H9 (cell line): ENCODE results near the gene WWC1. TPM values are rescaled to one million over a fixed set of nuclear protein-coding genes. Genes with fewer than 3 reads are reported as not detected.

Experiments
- DNase-seq: peaks from one replicate; pipeline ENCODE4 v3.0.0-alpha.2; 2017
- H2AFZ ChIP-seq: one replicate; pipeline ENCODE4 v1.6.1; 2013; ENCODE audit warnings: mild to moderate bottlenecking, low read length, control low read depth, moderate library complexity
- H2AK5ac ChIP-seq: 2 replicates; pipeline ENCODE4 v1.6.1; 2013; ENCODE audit warnings: low read length, control low read depth, mixed read lengths; ENCODE audit not compliant: insufficient read length
- H2BK120ac ChIP-seq: one replicate; pipeline ENCODE4 v1.6.1; 2013; ENCODE audit warnings: low read depth, mild to moderate bottlenecking, low read length, control low read depth, inconsistent platforms; ENCODE audit not compliant: poor library complexity, severe bottlenecking
- H2BK12ac ChIP-seq: 2 replicates; pipeline ENCODE4 v1.6.1; 2013; ENCODE audit warnings: low read length, control low read depth, mixed read lengths, low read depth; ENCODE audit not compliant: insufficient read length
- H2BK15ac ChIP-seq: 2 replicates; pipeline ENCODE4 v1.6.1; 2013; ENCODE audit warnings: low read depth, low read length, control low read depth
- H2BK20ac ChIP-seq: one replicate; pipeline ENCODE4 v1.6.1; 2013; ENCODE audit warnings: low read depth, mild to moderate bottlenecking, low read length, control low read depth, inconsistent platforms; ENCODE audit not compliant: poor library complexity, severe bottlenecking
- H2BK5ac ChIP-seq: 2 replicates; pipeline ENCODE4 v1.6.1; 2013; ENCODE audit warnings: low read length, control low read depth, mixed read lengths; ENCODE audit not compliant: insufficient read length
- H3K14ac ChIP-seq: 2 replicates; pipeline ENCODE4 v1.6.1; 2013; ENCODE audit warnings: low read length, control low read depth; ENCODE audit not compliant: insufficient read depth
- H3K18ac ChIP-seq: 2 replicates; pipeline ENCODE4 v1.6.1; 2013; ENCODE audit warnings: low read depth, mild to moderate bottlenecking, mixed read lengths, low read length, control low read depth; ENCODE audit not compliant: insufficient read length
- H3K23ac ChIP-seq: 2 replicates; pipeline ENCODE4 v1.6.1; 2013; ENCODE audit warnings: low read length, control low read depth, mixed read lengths, low read depth; ENCODE audit not compliant: insufficient read length
- H3K23me2 ChIP-seq: 2 replicates; pipeline ENCODE4 v1.6.1; 2013; ENCODE audit warnings: low read depth, mild to moderate bottlenecking, mixed read lengths, low read length, control low read depth; ENCODE audit not compliant: insufficient read length, poor library complexity, severe bottlenecking
- H3K27ac ChIP-seq: 2 replicates; pipeline ENCODE4 v1.5.1; 2013; ENCODE audit warnings: low read length, control low read depth, mixed read lengths, low read depth; ENCODE audit not compliant: insufficient read length
- H3K27me3 ChIP-seq: 2 replicates; pipeline ENCODE4 v1.6.1; 2013; ENCODE audit warnings: low read length, control low read depth, inconsistent platforms; ENCODE audit not compliant: insufficient read depth
- H3K4ac ChIP-seq: 2 replicates; pipeline ENCODE4 v1.6.1; 2013; ENCODE audit warnings: low read depth, mild to moderate bottlenecking, control low read depth, inconsistent platforms, low read length, moderate library complexity
- H3K4me1 ChIP-seq: 2 replicates; pipeline ENCODE4 v1.6.1; 2013; ENCODE audit warnings: low read length, control low read depth, inconsistent platforms; ENCODE audit not compliant: insufficient read depth
- H3K4me2 ChIP-seq: 2 replicates; pipeline ENCODE4 v1.6.1; 2013; ENCODE audit warnings: low read length, control low read depth, mixed read lengths; ENCODE audit not compliant: insufficient read length, insufficient read depth
- H3K56ac ChIP-seq: 2 replicates; pipeline ENCODE4 v1.6.1; 2013; ENCODE audit warnings: low read depth, mild to moderate bottlenecking, mixed read lengths, low read length, control low read depth; ENCODE audit not compliant: insufficient read length
- H3K79me1 ChIP-seq: 2 replicates; pipeline ENCODE4 v1.6.1; 2013; ENCODE audit warnings: low read depth, mild to moderate bottlenecking, moderate library complexity, low read length, control low read depth, inconsistent platforms; ENCODE audit not compliant: insufficient read depth, poor library complexity, severe bottlenecking
- H3K79me2 ChIP-seq: 2 replicates; pipeline ENCODE4 v1.6.1; 2013; ENCODE audit warnings: low read length, control low read depth, inconsistent platforms; ENCODE audit not compliant: insufficient read depth
- H3K9ac ChIP-seq: 2 replicates; pipeline ENCODE4 v1.6.1; 2013; ENCODE audit warnings: low read length, control low read depth, mixed read lengths; ENCODE audit not compliant: insufficient read length; ENCODE audit errors: extremely low read depth
- H3K9me3 ChIP-seq: one replicate; pipeline ENCODE4 v1.6.1; 2013; ENCODE audit warnings: low read depth, low read length, inconsistent platforms; ENCODE audit not compliant: control insufficient read depth
- H3T11ph ChIP-seq: one replicate; pipeline ENCODE4 v1.6.1; 2013; ENCODE audit warnings: mild to moderate bottlenecking, low read length, control low read depth, inconsistent platforms
- H4K20me1 ChIP-seq: one replicate; pipeline ENCODE4 v1.6.1; 2013; ENCODE audit not compliant: control insufficient read depth, insufficient read length, insufficient read depth
- H4K5ac ChIP-seq: 2 replicates; pipeline ENCODE4 v1.6.1; 2013; ENCODE audit warnings: low read depth, mild to moderate bottlenecking, mixed read lengths, low read length, control low read depth; ENCODE audit not compliant: insufficient read length
- H4K8ac ChIP-seq: replicated peaks from 2 replicates; pipeline ENCODE4 v1.6.1; 2013; ENCODE audit warnings: low read length, control low read depth, mixed read lengths, low read depth; ENCODE audit not compliant: insufficient read length
- H4K91ac ChIP-seq: 2 replicates; pipeline ENCODE4 v1.6.1; 2013; ENCODE audit warnings: low read depth, mild to moderate bottlenecking, moderate library complexity, mixed read lengths, low read length, control low read depth; ENCODE audit not compliant: insufficient read length
- H3K27ac Mint-ChIP-seq, 3 experiments: 2 replicates in 2 of 3; 3 replicates in 1 of 3; pipeline ENCODE4 v1.8.0; 2020 to 2021; ENCODE audit warnings: mixed read lengths in 3 of 3, mild to moderate bottlenecking in 1 of 3, moderate library complexity in 1 of 3
- H3K27me3 Mint-ChIP-seq: 2 replicates; pipeline ENCODE4 v1.8.0; 2021; ENCODE audit warnings: low read depth, mild to moderate bottlenecking, moderate library complexity, mixed read lengths
- H3K36me3 Mint-ChIP-seq, 3 experiments: 2 replicates in 2 of 3; 3 replicates in 1 of 3; pipeline ENCODE4 v1.8.0; 2020 to 2021; ENCODE audit warnings: low read depth in 3 of 3, mixed read lengths in 3 of 3; ENCODE audit not compliant: insufficient read depth in 1 of 3
- H3K4me1 Mint-ChIP-seq, 2 experiments: 2 replicates each; pipeline ENCODE4 v1.8.0; 2020; ENCODE audit warnings: mixed read lengths in 2 of 2
- H3K4me3 Mint-ChIP-seq, 2 experiments: 2 replicates in 1 of 2; 3 replicates in 1 of 2; pipeline ENCODE4 v1.8.0; 2020 to 2021; ENCODE audit warnings: mild to moderate bottlenecking in 2 of 2, mixed read lengths in 2 of 2, moderate library complexity in 1 of 2
- H3K9me3 Mint-ChIP-seq, 2 experiments: 2 replicates in 1 of 2; 3 replicates in 1 of 2; pipeline ENCODE4 v1.8.0; 2020; ENCODE audit warnings: mild to moderate bottlenecking in 2 of 2, mixed read lengths in 2 of 2, moderate library complexity in 1 of 2
- CTCF ChIP-seq: fragments of 200-600 bp; sonication (generic); conservative IDR thresholded peaks from 3 replicates; pipeline ENCODE4 v1.8.0; 2021; ENCODE audit warnings: antibody characterized with exemption, mild to moderate bottlenecking
- WGBS: extraction: QIAGEN DNeasy Blood & Tissue Kit; methylation state at CpG from one replicate; pipeline ENCODE4 v1.1.7; 2013; ENCODE audit warnings: missing lambda C conversion rate, low lambda C conversion rate, mixed read lengths; ENCODE audit not compliant: insufficient read length; ENCODE audit errors: extremely low coverage; 5-methylcytosine and 5-hydroxymethylcytosine counted together
- total RNA-seq: library from RNA; stranded (reverse); gene quantifications from 2 replicates; pipeline ENCODE4 v1.2.1, GENCODE V29; 2021

WWC1 gene
- total RNA-seq, 1 experiment from 2014 or later, result 28.2 TPM

GRCh38 chr5:168457542-168457941 is 166.1 kb downstream of the WWC1 start:
- Histone ChIP-seq H3K4ac (no peak overlapping the region), H2BK15ac (no peak overlapping the region), H2AFZ (no peak overlapping the region), H3K4me2 (no peak overlapping the region), H3K9me3 (no peaks in the 10 kb centered on the region), H2BK5ac (no peak overlapping the region), H4K91ac (no peak overlapping the region), H3K23ac (no peak overlapping the region), H3K79me2 (no peaks in the 10 kb centered on the region), H3K27ac (no peak overlapping the region), H3K4me1 (no peaks in the 10 kb centered on the region), H2AK5ac (no peak overlapping the region), H4K5ac (no peak overlapping the region), H4K20me1 (no peaks in the 10 kb centered on the region), H3K18ac (no peak overlapping the region), H3K56ac (no peak overlapping the region), H2BK20ac (no peak overlapping the region), H3K9ac (no peak overlapping the region), H3T11ph (no peak overlapping the region), H2BK12ac (no peak overlapping the region), H3K14ac (no peak overlapping the region), H3K23me2 (no peaks in the 10 kb centered on the region), H2BK120ac (no peak overlapping the region), H3K27me3 (no peaks in the 10 kb centered on the region), H4K8ac (no peak overlapping the region), H3K79me1 (no peaks in the 10 kb centered on the region)
- DNase-seq, result no peak
- H3K4me1 Mint-ChIP-seq, result no peaks in the 10 kb centered on the region; a peak in 1 of 4 replicates
- peaks cover 38 to 86% (median 59%) of the 10 kb centered on the region in 3 experiments for H3K36me3 Mint-ChIP-seq
- no peaks in the 10 kb centered on the region for H3K27me3 Mint-ChIP-seq
- no peaks in the 10 kb centered on the region for H3K9me3 Mint-ChIP-seq
- H3K4me3 Mint-ChIP-seq, result no peak overlapping the region
- 0 out of 7 replicates have a peak overlapping the region, but pooled peaks of 1 of the 3 experiments have one; percentile 61 for H3K27ac Mint-ChIP-seq
- no peak for TF ChIP-seq CTCF
- WGBS, result no CpG with 5 or more reads among the region's 3 CpGs
